Stimulated activated CD4-positive, alpha-beta T cell treated with anti-CD3 and anti-CD28 coated beads, TNF-alpha, amount 100 ng/mL, for 24 hours (primary cell): ENCODE data around the gene STXBP1.

Source experiments
- DNase-seq, 3 experiments: peaks; one replicate each; pipeline ENCODE4 v3.0.0-alpha.2; 2020; ENCODE audit warnings: low read depth in 3 of 3

Gene STXBP1

DNA sequence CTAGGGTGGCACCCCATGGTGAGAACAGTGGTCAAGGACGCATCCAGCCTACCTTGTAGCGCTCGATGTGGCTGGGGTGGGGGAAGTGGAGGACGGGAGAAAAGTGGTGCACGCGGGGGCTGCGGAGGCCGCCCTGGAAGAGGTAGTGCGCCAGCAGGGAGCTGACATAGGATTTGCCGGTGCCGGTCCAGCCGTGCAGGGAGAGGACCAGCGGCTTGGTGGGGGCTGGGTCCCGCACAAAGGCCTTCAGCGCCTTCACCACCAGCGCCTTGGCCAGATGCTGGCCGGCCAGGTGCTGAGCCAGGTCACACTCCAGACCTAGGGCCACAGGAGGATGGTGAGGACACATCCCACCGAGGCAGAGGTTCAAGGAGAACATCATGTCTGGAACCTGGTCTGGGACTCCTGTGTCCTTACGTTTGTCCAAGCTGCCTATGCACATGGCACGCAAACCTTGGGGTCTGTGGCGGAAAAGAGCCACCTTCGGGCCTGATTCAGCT is 122.2 kb downstream of the STXBP1 start:
- DNase-seq, result no peak

DNA sequence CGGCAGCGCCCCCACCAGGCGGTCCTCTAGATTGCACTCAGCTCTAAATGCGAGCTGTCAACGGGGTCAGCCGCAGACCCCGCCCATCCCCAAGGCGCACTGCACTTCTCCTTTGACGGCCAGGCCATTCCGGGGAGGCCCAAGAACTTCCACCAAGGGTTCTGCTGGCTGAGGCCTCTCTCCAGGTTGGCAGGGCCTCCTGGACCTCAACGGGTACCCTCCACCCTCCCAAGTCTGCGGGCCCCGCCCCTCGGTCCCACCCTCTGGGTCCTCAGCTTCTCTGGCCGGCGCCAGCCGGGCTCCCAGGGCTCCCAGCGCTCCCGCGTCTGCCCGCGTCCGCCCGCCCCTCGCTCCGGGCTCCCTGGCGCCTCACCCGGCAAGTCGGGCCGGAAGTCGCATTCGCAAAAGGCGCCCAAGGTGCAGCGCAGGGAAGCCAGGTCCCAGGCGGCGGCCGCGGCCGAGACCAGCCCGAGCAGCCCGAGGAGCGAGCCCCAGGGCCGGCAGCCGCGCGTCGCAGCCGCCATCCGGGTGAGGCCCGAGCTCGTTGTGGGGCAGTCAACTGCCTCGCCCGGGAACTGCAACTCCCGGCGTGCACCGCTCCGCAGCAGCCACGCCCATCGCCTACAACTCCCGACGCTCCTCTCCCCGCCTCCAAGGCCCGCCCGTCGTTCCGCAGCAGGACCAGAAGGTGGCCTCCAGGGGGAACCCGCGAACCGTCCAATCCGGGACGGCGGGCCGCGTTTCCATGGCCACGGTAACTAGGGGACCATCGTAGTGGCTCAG is 122.9 kb downstream of the STXBP1 start, which contains the start of gene TOR2A:
TOR2A (minus strand) TSS at position 548 of the 783 bp plus-strand sequence; CDS start at position 524, 24 bp downstream.
- DNase-seq, result peak; percentile 94 to 97 (median 97)

DNA sequence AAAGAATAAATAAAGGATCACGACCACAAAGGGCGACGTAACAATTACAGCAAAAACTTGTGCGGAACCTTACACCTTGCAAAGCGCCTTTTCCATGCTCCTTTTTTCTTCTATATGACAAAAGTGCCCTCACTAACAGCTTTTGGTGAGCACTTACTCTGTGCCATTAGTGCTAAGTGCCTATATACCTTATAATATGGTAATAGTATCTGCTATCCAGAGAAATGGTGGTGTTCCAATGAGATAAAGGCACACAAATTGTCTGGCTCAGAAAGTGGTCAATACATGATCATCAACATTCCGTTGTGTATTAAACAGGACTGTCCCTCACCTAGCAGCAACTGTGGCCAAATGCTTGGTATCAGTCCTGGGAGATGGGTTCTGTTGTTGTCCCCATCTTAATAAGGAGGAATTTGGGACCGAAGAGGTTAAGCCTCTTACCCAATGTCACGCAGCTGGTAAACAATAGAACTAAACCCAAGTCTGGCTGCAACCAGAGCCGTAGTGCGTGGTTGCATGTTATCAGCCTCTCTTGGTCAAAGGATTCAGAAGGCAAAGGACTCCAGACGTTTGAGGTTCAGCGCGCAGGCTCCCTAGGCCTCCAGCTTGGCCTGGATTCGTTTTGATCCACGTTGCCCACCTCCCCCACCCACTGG is 123.6 kb downstream of the STXBP1 start:
- DNase-seq, result no peak

DNA sequence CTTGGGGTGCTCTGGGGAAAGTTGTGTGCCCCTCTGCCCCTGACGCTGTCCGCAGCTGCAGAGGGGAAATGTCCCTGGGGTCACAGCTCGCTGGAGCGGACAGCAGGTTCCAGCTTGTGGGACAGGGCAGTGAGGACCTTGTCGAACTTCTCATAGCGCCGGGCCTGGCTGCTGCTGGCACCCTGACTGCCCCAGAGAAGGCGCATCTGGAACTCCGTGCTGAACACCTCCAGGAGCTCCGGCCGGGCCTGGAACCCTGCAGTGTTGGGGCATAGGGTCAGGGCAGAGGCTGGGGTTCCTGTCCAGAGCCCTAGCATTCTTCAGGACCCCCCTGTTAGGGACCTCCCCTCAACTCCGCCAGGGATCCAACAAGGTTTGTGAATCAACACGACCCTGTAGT is 126.6 kb downstream of the STXBP1 start:
- DNase-seq, result no peak

DNA sequence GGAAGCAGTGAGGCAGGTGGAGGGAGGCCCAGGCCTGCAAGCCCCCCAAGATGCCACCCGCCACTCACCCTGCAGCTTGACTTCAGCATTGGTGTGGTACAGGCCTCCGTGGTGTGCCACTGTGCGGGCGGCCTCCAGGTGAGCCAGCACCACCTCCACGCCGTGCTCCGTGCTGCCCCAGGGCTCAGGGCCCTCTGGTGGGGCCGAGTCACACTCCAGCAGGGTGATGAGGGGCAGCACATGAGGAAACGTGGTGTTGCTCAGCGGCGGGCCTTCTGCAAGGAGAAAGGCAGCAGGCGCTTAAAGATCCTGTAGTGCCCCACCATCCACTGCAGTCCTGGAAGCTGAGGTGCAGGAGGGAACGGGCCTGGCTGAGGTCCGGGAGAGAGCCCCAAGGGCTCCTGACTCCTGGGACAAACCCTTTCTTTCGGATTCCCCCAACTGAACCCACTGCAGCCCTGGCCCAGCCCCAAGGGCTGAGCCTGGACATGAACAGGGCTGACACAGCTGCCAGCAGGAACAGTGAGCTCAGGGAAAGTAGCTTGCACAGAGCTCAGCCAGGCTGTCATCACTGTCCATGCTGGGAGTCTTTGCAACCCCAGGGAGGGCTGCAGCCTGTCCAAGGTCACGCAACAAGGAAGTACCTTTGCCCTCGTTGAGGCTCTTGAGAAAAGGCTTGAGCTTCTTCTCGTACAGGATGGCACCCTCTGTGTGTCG is 127.7 kb downstream of the STXBP1 start:
- DNase-seq, result no peak

DNA sequence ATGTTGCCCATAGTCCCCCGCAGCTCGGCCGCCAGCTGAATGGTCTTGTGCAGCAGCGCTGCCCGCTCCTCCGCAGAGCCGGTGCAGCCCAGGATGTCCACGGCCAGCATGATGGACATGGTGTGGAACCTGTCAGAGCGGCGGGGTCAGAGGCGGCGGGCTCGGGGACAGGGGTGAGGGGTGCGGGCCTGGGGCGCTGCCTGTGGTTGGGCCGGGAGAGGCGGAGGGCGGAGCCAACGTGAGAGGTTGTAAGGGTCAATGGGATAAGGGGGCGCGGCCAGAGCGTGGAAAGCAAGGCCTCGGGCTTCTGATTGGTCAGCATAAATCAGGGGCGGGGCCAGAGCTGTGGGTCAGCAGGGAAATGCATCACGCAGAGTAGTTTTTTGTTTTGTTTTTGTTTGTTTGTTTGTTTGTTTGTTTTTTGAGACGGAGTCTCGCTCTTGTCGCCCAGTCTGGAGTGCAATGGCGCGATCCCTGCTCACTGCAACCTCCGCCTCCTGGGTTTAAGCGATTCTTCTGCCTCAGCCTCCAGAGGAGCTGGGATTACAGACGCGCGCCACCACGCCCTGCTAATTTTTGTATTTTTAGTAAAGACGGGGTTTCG is 129.9 kb downstream of the STXBP1 start:
- no peak for DNase-seq
